AG20443 (cell line): ENCODE results near the gene GBX1.

Experiments
- DNase-seq: peaks from one replicate; pipeline ENCODE4 v3.0.0; 2012; ENCODE audit warnings: low spot score, mixed read lengths

Gene GBX1

GRCh38 chr7:151167197-151167961 lies at the start of gene GBX1:
GBX1 (minus strand) TSS chr7:151167694; CDS start chr7:151167548, 146 bp downstream.
- DNase-seq = peak; percentile 49

- DNase-seq = no peak
Observed at GRCh38 chr7:151215396-151215795, 47.9 kb upstream of the GBX1 start.

- DNase-seq = no peak
Observed at GRCh38 chr7:151213826-151214225, 46.3 kb upstream of the GBX1 start.

- no peak for DNase-seq
Observed at GRCh38 chr7:151212626-151213025, 45.1 kb upstream of the GBX1 start.

GRCh38 chr7:151211155-151211772 lies 43.8 kb upstream of the GBX1 start:
- no peak for DNase-seq

- no peak for DNase-seq
Observed at GRCh38 chr7:151210087-151210854, 42.8 kb upstream of the GBX1 start, which contains the start of gene H2BK1. H2BK1 (minus strand) TSS chr7:151210488; CDS start chr7:151210318, 170 bp downstream.

GRCh38 chr7:151209588-151209987 lies 42.1 kb upstream of the GBX1 start:
- no peak for DNase-seq

- DNase-seq = no peak
Observed at GRCh38 chr7:151208253-151208862, 40.9 kb upstream of the GBX1 start.

GRCh38 chr7:151207804-151208203 lies 40.3 kb upstream of the GBX1 start:
- no peak for DNase-seq

- DNase-seq = no peak
Observed at GRCh38 chr7:151207315-151207714, 39.8 kb upstream of the GBX1 start.

- DNase-seq = no peak
Observed at GRCh38 chr7:151206914-151207313, 39.4 kb upstream of the GBX1 start.

- DNase-seq = no peak
Observed at GRCh38 chr7:151205730-151206129, 38.2 kb upstream of the GBX1 start.

GRCh38 chr7:151204383-151205032 lies 37.0 kb upstream of the GBX1 start:
- no peak for DNase-seq

- no peak for DNase-seq
Observed at GRCh38 chr7:151202836-151203235, 35.3 kb upstream of the GBX1 start.

GRCh38 chr7:151201751-151202150 lies 34.3 kb upstream of the GBX1 start:
- DNase-seq = no peak

GRCh38 chr7:151201344-151201743 lies 33.9 kb upstream of the GBX1 start:
- DNase-seq = no peak

- DNase-seq = no peak
Observed at GRCh38 chr7:151198945-151199848, 31.7 kb upstream of the GBX1 start.

GRCh38 chr7:151197932-151198331 lies 30.4 kb upstream of the GBX1 start:
- no peak for DNase-seq

- no peak for DNase-seq
Observed at GRCh38 chr7:151195616-151196450, 28.3 kb upstream of the GBX1 start.

GRCh38 chr7:151194188-151194587 lies 26.7 kb upstream of the GBX1 start:
- DNase-seq = no peak
